LNCAP (cell line): Measurements from ENCODE around the gene PPEF1.

Experiments used
- CTCF ChIP-seq: fragments of 450-650 bp; IDR thresholded peaks from 2 replicates; pipeline ENCODE4 v1.5.1; 2017; ENCODE audit warnings: mild to moderate bottlenecking

Gene PPEF1

GRCh38 chrX:18872621-18873020, 165.2 kb downstream of the PPEF1 start:
- TF ChIP-seq CTCF = no peak

GRCh38 chrX:18873189-18873791, 165.8 kb downstream of the PPEF1 start:
- no peak for TF ChIP-seq CTCF

GRCh38 chrX:18873836-18874235, 166.4 kb downstream of the PPEF1 start:
- no peak for TF ChIP-seq CTCF

- TF ChIP-seq CTCF = no peak
These were observed 167.3 kb downstream of the PPEF1 start for GRCh38 chrX:18874560-18875255.

GRCh38 chrX:18875256-18875878, 167.9 kb downstream of the PPEF1 start:
- no peak for TF ChIP-seq CTCF

GRCh38 chrX:18877469-18877868, 170.0 kb downstream of the PPEF1 start:
- no peak for TF ChIP-seq CTCF
